Osteocyte (in vitro differentiated cells): ENCODE data around the gene LRRFIP2. TPM values are rescaled to one million over a fixed set of nuclear protein-coding genes. Genes with fewer than 3 reads are reported as not detected.

ENCODE experiments used
- DNase-seq: peaks from one replicate; pipeline ENCODE4 v3.0.0; 2021; ENCODE audit warnings: mixed read lengths; ENCODE audit not compliant: unreplicated experiment; ENCODE audit errors: extremely low spot score
- H3K27ac Mint-ChIP-seq: one replicate; pipeline ENCODE4 v1.8.0; 2021; ENCODE audit warnings: mild to moderate bottlenecking, mixed read lengths; ENCODE audit not compliant: unreplicated experiment
- H3K27me3 Mint-ChIP-seq: one replicate; pipeline ENCODE4 v1.8.0; 2021; ENCODE audit warnings: mixed read lengths; ENCODE audit not compliant: unreplicated experiment
- H3K36me3 Mint-ChIP-seq: one replicate; pipeline ENCODE4 v1.8.0; 2021; ENCODE audit warnings: mixed read lengths; ENCODE audit not compliant: unreplicated experiment
- H3K4me1 Mint-ChIP-seq: one replicate; pipeline ENCODE4 v1.8.0; 2021; ENCODE audit warnings: mixed read lengths; ENCODE audit not compliant: unreplicated experiment
- H3K4me3 Mint-ChIP-seq: one replicate; pipeline ENCODE4 v1.8.0; 2021; ENCODE audit warnings: mild to moderate bottlenecking, moderate library complexity, mixed read lengths; ENCODE audit not compliant: unreplicated experiment
- H3K9me3 Mint-ChIP-seq: one replicate; pipeline ENCODE4 v1.8.0; 2021; ENCODE audit warnings: mixed read lengths; ENCODE audit not compliant: unreplicated experiment
- CTCF ChIP-seq: fragments of 200-600 bp; sonication (generic); IDR thresholded peaks from 2 replicates; pipeline ENCODE4 v1.5.0; 2021; ENCODE audit warnings: antibody characterized with exemption, mild to moderate bottlenecking, moderate library complexity
- total RNA-seq: library from RNA; stranded (reverse); gene quantifications from 2 replicates; pipeline ENCODE4 v1.2.1, GENCODE V29; 2021

The LRRFIP2 gene
- total RNA-seq, 1 donor from 2014 or later = 43.2 TPM

GRCh38 chr3:37179144-37179967, 5.0 kb upstream of the LRRFIP2 start:
- H3K4me1 Mint-ChIP-seq = peaks cover 36% of the 10 kb centered on the region
- no peaks in the 10 kb centered on the region for H3K27me3 Mint-ChIP-seq
- H3K4me3 Mint-ChIP-seq = no peak overlapping the region
- H3K36me3 Mint-ChIP-seq = peaks cover 4% of the 10 kb centered on the region
- DNase-seq = no peak
- H3K9me3 Mint-ChIP-seq = no peaks in the 10 kb centered on the region
- TF ChIP-seq CTCF = no peak
- no peak overlapping the region for H3K27ac Mint-ChIP-seq

GRCh38 chr3:37173806-37174205, 576 bp downstream of the LRRFIP2 start:
- H3K27ac Mint-ChIP-seq = peak overlapping the region; percentile 70
- peak overlapping the region; percentile 51 for H3K4me3 Mint-ChIP-seq
- DNase-seq = no peak
- TF ChIP-seq CTCF = no peak
- H3K36me3 Mint-ChIP-seq = peaks cover 12% of the 10 kb centered on the region
- H3K27me3 Mint-ChIP-seq = no peaks in the 10 kb centered on the region
- H3K9me3 Mint-ChIP-seq = no peaks in the 10 kb centered on the region
- peaks cover 49% of the 10 kb centered on the region for H3K4me1 Mint-ChIP-seq

- H3K27ac Mint-ChIP-seq = no peak overlapping the region
- no peaks in the 10 kb centered on the region for H3K27me3 Mint-ChIP-seq
- H3K4me3 Mint-ChIP-seq = no peak overlapping the region
- DNase-seq = no peak
- H3K4me1 Mint-ChIP-seq = peaks cover 32% of the 10 kb centered on the region
- no peaks in the 10 kb centered on the region for H3K9me3 Mint-ChIP-seq
- TF ChIP-seq CTCF = no peak
- H3K36me3 Mint-ChIP-seq = peaks cover 17% of the 10 kb centered on the region
Measured at GRCh38 chr3:37171144-37171543, 3.2 kb downstream of the LRRFIP2 start.

- peaks cover 22% of the 10 kb centered on the region for H3K36me3 Mint-ChIP-seq
- H3K4me3 Mint-ChIP-seq = no peak overlapping the region
- no peaks in the 10 kb centered on the region for H3K9me3 Mint-ChIP-seq
- TF ChIP-seq CTCF = no peak
- H3K27me3 Mint-ChIP-seq = no peaks in the 10 kb centered on the region
- no peak for DNase-seq
- no peak overlapping the region for H3K27ac Mint-ChIP-seq
- peaks cover 32% of the 10 kb centered on the region for H3K4me1 Mint-ChIP-seq
Measured at GRCh38 chr3:37170513-37170912, 3.9 kb downstream of the LRRFIP2 start.

- no peaks in the 10 kb centered on the region for H3K9me3 Mint-ChIP-seq
- no peak for DNase-seq
- H3K27ac Mint-ChIP-seq = peak overlapping the region; percentile 11
- no peak for TF ChIP-seq CTCF
- H3K4me1 Mint-ChIP-seq = peaks cover 30% of the 10 kb centered on the region
- no peaks in the 10 kb centered on the region for H3K27me3 Mint-ChIP-seq
- no peak overlapping the region for H3K4me3 Mint-ChIP-seq
- H3K36me3 Mint-ChIP-seq = peaks cover 22% of the 10 kb centered on the region
Measured at GRCh38 chr3:37170060-37170459, 4.3 kb downstream of the LRRFIP2 start.
